Suprapubic skin (tissue), 3 donors: ENCODE data around the gene SCUBE2.

ENCODE experiments used
- CTCF ChIP-seq, 2 donors: fragments of 200-600 bp in 1 of 2; fragments of 450-650 bp in 1 of 2; sonication (generic) in 1 of 2; IDR thresholded peaks; one replicate each; pipeline ENCODE4 v1.5.1; 2016 to 2019; ENCODE audit warnings: antibody characterized with exemption in 2 of 2, mild to moderate bottlenecking in 1 of 2, moderate library complexity in 1 of 2
- POLR2A ChIP-seq, 2 donors: fragments of 450-650 bp; IDR thresholded peaks; one replicate each; pipeline ENCODE4 v1.6.1; 2017; ENCODE audit warnings: antibody characterized with exemption in 2 of 2, mild to moderate bottlenecking in 2 of 2, moderate library complexity in 2 of 2

GRCh38 chr11:8988329-8989234, 102.8 kb downstream of the SCUBE2 start:
- TF ChIP-seq CTCF (IDR thresholded peaks at IDR 0.05) (no peak), POLR2A (IDR thresholded peaks at IDR 0.05) (no peak)
